ENCODE data around the gene ZBTB38.

The ZBTB38 gene

GRCh38 chr3:141341536-141341935, 26.8 kb upstream of the ZBTB38 start:
- no peak for DNase-seq

DNA sequence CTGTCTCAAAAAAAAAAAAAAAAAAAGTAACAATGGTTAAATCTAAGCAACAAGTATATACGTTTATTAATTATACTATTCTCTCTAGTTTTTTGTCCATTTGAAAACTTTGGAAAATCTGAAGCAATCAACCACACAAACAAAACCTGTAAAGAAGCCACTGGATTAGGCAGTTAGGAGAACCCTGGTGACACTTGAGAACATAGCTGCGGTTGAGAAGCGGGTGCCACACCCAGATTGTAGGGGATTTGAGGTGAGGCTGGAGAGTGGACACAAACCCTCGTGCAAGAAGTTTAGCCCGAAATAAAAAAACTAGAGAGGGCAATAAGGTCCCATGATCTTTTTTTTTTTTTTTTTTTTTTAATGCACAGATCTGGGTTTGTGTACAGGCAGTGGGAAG, 25.9 kb upstream of the ZBTB38 start:
- DNase-seq: no peak

DNA sequence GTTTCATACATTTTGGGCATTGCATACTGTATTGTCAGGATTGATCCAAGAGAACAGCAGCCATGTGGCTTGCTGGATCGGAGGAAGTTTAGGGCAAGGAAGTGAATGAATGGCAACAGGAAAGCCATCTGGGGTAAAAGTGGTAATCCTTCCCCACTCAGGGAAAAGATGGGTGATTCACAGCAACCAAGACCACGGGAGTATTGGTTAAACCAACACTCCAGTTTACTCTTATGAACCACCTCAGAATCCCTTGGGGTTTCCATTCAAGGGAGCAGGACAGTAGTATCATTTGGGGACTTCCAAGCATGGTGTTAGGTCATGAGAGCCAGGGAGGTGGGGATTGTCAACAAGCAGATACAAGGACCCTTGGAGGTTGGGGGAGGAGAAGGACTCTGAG, 25.2 kb upstream of the ZBTB38 start:
- DNase-seq: no peak

DNA sequence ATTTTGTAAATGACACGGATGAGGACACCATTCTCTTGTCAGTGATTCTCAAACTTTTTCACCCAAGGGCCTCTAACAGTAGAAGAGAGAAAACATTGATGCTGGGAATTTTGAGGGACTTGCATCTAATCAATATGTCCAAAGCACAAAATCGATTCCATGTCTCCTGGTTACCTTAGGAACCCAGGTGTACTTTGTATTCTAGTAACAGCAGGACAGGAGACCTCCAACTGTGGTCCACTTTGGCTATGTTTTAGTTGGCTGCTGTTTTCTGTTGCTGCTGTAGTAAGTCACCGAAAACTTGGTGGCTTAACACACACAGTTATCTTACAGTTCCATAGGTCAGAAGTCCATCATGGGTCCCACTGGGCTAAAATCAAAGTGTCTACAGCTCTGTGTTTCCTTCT, 24.4 kb upstream of the ZBTB38 start:
- no peak for DNase-seq

DNA sequence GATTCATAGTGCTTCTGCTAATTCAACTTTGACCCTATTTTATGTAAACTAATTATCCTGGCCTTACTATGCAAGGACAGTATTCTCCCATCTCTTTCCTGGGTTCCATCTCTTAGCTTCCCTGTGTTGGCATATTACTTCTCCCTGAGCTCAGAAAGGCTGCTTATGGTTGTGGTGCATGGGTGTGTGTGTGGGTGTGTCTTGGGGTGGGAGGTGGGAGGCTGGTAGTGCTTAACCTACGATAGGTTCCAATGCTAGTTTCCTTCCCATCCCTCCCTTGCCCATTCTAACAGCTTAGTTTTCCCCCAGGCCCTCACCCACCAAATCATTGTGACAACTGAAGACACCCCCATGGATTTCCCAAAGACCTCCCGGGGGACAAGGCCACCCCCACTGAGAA, 22.8 kb upstream of the ZBTB38 start:
- no peak for DNase-seq

GRCh38 chr3:141346007-141346406, 22.3 kb upstream of the ZBTB38 start:
- DNase-seq: no peak

GRCh38 chr3:141346418-141346817, 21.9 kb upstream of the ZBTB38 start:
- no peak for DNase-seq

DNA sequence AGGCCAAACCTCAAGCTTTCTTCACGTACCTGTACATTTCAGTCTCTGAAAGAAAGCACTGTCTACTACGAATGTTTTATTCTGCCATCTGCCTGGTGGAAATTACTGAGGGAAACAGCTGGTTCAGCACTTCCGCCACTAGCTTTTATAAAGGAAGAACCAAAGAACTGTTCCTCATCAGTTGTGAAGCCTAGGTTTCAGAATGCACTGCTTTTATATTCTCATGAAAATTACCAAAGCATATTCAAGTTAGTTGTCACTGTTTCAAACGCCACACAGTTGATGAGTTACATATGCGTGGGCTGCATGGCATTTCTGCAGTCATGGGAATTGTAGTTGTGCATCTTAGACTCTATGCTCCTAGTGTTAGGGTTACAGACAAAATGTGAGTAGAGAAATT, 21.5 kb upstream of the ZBTB38 start:
- no peak for DNase-seq

GRCh38 chr3:141348837-141349236, 19.5 kb upstream of the ZBTB38 start:
- DNase-seq: no peak

GRCh38 chr3:141349711-141350110, 18.6 kb upstream of the ZBTB38 start:
- DNase-seq: no peak

DNA sequence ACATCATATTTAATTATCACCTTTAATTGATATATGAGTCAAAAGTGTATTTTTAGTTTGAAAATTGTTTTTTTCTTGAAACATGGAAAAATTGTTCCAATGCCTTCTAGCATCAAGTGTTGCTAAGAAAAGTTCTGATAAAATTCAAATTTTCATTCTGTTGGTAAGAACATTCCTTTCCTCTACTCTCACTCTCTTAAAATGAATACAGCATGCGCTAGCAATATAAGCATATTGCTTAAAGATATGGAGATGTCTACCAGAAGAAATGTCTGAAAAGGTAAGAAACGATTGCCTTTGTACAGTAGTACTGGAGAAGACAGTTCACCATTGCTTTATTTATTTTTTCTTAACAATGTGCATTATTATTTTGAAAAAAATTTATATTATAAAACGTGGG, 17.6 kb upstream of the ZBTB38 start:
- DNase-seq: no peak

- DNase-seq: no peak
Observed at GRCh38 chr3:141352262-141352984, 15.9 kb upstream of the ZBTB38 start.

- no peak for DNase-seq
Observed at GRCh38 chr3:141353652-141354495, 14.4 kb upstream of the ZBTB38 start.

- DNase-seq: no peak
Observed at GRCh38 chr3:141354517-141354916, 13.8 kb upstream of the ZBTB38 start.

GRCh38 chr3:141355242-141355641, 13.1 kb upstream of the ZBTB38 start:
- no peak for DNase-seq

- DNase-seq: no peak
Observed at GRCh38 chr3:141356046-141356445, 12.3 kb upstream of the ZBTB38 start.

DNA sequence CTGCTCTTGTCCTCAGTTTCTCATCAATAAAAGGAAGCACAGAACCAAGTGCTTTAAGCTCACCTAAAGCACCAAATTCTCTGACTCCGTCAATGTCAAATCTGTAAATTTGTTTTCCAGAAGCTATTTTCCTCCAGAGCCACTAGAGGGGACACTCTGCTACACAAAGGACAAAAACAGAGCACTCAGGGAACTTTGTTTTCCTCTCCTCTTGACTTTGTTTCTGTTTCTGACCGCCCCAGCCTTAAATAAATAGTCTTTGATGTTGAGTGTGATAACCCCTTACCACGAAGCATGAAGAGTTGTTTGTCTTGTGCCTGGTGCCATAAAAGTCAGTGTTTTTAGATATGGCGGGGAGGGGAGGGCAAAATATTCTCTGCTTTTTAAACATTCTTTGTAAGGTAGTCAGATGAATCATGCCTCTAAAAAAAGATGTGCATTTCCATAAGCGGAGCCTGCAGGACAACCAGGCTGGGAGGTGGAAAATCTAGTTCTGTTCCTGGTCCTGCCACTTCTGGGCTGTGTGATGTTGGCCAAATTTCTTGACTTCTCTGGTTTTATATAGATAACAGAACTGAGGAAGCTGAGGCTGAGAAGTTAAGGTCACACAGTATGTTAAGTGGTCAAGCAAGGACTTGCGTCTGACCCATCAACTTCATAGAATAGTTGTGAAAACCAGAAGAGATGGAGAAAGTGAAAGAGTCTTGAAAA, 7.3 kb upstream of the ZBTB38 start:
- peak in 1 of 2 donors; percentile 16 for DNase-seq

GRCh38 chr3:141362736-141363135, 5.6 kb upstream of the ZBTB38 start:
- DNase-seq: no peak

- DNase-seq: no peak
Observed at GRCh38 chr3:141365201-141365600, 3.1 kb upstream of the ZBTB38 start.

GRCh38 chr3:141366285-141367037, 1.8 kb upstream of the ZBTB38 start:
- no peak for DNase-seq

GRCh38 chr3:141367038-141367730, 1.1 kb upstream of the ZBTB38 start:
- no peak for DNase-seq
